ENCODE results near the gene LAMTOR4.
"Not testable (repeated sequence)": the region's sequence is repeated elsewhere in the genome, so short reads cannot be mapped to it uniquely, and the experiment has no call there.

The LAMTOR4 gene

DNA sequence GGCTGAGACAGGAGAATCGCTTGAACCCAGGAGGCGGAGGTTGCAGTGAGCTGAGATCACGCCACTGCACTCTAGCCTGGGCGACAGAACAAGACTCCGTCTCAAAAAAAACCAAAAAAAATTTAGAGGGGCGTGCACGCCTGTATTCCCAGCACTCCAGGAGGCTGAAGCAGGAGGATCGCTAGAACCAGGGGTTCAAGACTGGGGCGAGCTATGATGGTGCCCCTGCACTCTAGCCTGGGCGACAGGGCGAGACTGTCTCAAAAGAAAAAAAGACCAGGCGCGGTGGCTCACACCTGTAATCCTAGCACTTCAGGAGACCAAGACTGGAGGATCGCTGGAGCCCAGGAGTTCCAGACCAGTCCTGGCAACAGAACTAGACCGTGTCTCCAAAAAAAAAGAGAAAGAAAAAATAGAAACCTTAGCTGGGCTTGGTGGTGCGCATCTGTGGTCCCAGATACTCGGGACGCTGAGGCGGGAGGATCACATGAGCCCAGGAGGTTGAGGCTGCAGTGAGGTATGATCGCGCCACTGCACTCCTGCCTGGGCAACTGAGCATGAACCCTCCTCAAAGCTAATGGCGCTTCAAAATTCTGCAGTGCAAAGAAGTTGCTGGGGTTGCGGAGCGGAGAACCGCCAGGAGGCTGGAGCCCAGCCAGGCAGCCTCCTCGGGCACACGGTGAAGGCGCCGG is 22.3 kb upstream of the LAMTOR4 start:
- Histone ChIP-seq H3K36me3 (ENCODE audit: control insufficient read depth, low read depth, low read length) (no peaks in the 10 kb centered on the region), H3K27me3 (ENCODE audit: control insufficient read depth, insufficient read depth, low read length) (peaks cover 22% of the 10 kb centered on the region), H3K4me1 (ENCODE audit: control insufficient read depth, low read depth, low read length) (peaks cover 4% of the 10 kb centered on the region), H3K9me3 (ENCODE audit: control insufficient read depth, low read depth, low read length) (no peaks in the 10 kb centered on the region), H3K27ac (ENCODE audit: low read length) (peak overlapping the region; percentile 89), H3K9ac (ENCODE audit: low read length) (peak overlapping the region; percentile 95), H3K4me3 (ENCODE audit: low read length) (peak overlapping the region; percentile 95)

- peak within 1 kb of the TSS; percentile 95 for H3K9ac ChIP-seq (ENCODE audit: low read length)
- peaks cover 4% of the 10 kb centered on the region for H3K4me1 ChIP-seq (ENCODE audit: control insufficient read depth, low read depth, low read length)
- H3K27me3 ChIP-seq (ENCODE audit: control insufficient read depth, insufficient read depth, low read length) = peaks cover 22% of the 10 kb centered on the region
- peak within 1 kb of the TSS; percentile 95 for H3K4me3 ChIP-seq (ENCODE audit: low read length)
- no peaks in the 10 kb centered on the region for H3K9me3 ChIP-seq (ENCODE audit: control insufficient read depth, low read depth, low read length)
- H3K36me3 ChIP-seq (ENCODE audit: control insufficient read depth, low read depth, low read length) = no peaks in the 10 kb centered on the region
- H3K27ac ChIP-seq (ENCODE audit: low read length) = peak within 1 kb of the TSS; percentile 89
Measured at GRCh38 chr7:100126931-100127865, 21.5 kb upstream of the LAMTOR4 start, which contains the start of gene MBLAC1. TSS of gene MBLAC1 (plus strand) at chr7:100126967. CDS start at chr7:100127396, 429 bp downstream.

DNA sequence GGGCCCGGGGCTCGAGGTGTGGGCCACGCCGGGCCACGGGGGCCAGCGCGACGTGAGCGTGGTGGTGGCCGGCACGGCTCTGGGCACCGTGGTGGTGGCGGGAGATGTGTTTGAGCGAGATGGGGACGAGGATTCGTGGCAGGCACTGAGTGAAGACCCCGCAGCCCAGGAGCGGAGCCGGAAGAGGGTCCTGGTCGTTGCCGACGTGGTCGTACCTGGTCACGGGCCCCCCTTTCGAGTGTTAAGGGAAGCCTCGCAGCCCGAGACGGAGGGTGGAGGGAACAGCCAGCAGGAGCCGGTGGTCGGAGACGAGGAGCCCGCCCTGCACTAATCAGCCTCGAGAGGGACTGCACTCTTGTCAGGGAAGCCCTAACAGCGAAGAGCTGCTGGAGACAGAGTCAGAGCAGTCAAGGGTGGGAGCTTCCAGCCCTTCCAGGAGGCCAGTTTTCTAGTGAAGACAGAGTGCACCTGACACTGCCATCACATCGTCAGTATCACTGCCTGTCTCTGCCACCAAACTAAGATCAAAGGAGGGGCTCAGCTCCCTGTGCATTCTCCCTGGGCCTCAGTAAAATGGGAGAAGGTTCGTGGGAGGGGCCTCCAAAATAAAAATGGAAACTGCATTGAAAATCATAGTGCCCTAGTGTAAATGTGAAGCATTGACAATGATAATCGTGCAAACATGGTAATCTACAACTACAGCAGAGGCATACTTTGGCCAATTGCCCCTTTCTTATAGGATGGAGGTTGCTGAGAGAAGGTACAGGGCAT is 20.7 kb upstream of the LAMTOR4 start:
- Histone ChIP-seq H3K4me3 (ENCODE audit: low read length) (peak overlapping the region; percentile 95), H3K36me3 (ENCODE audit: control insufficient read depth, low read depth, low read length) (no peaks in the 10 kb centered on the region), H3K27ac (ENCODE audit: low read length) (no peak overlapping the region), H3K9me3 (ENCODE audit: control insufficient read depth, low read depth, low read length) (no peaks in the 10 kb centered on the region), H3K27me3 (ENCODE audit: control insufficient read depth, insufficient read depth, low read length) (peaks cover 22% of the 10 kb centered on the region), H3K9ac (ENCODE audit: low read length) (peak overlapping the region; percentile 95), H3K4me1 (ENCODE audit: control insufficient read depth, low read depth, low read length) (peaks cover 4% of the 10 kb centered on the region)

- peaks cover 4% of the 10 kb centered on the region for H3K4me1 ChIP-seq (ENCODE audit: control insufficient read depth, low read depth, low read length)
- H3K27ac ChIP-seq (ENCODE audit: low read length) = no peak overlapping the region
- H3K27me3 ChIP-seq (ENCODE audit: control insufficient read depth, insufficient read depth, low read length) = peaks cover 22% of the 10 kb centered on the region
- no peaks in the 10 kb centered on the region for H3K9me3 ChIP-seq (ENCODE audit: control insufficient read depth, low read depth, low read length)
- H3K4me3 ChIP-seq (ENCODE audit: low read length) = peak overlapping the region; percentile 95
- H3K36me3 ChIP-seq (ENCODE audit: control insufficient read depth, low read depth, low read length) = no peaks in the 10 kb centered on the region
- H3K9ac ChIP-seq (ENCODE audit: low read length) = no peak overlapping the region
Measured at GRCh38 chr7:100128637-100128963, 20.1 kb upstream of the LAMTOR4 start.

- H3K9me3 ChIP-seq (ENCODE audit: control insufficient read depth, low read depth, low read length); H3K4me3 ChIP-seq (ENCODE audit: low read length); H3K27ac ChIP-seq (ENCODE audit: low read length); H3K4me1 ChIP-seq (ENCODE audit: control insufficient read depth, low read depth, low read length); H3K36me3 ChIP-seq (ENCODE audit: control insufficient read depth, low read depth, low read length); H3K9ac ChIP-seq (ENCODE audit: low read length): not testable (repeated sequence)
- peaks cover 22% of the 10 kb centered on the region for H3K27me3 ChIP-seq (ENCODE audit: control insufficient read depth, insufficient read depth, low read length)
Measured at GRCh38 chr7:100130220-100130607, 18.5 kb upstream of the LAMTOR4 start.

GRCh38 chr7:100130608-100131453 is 17.9 kb upstream of the LAMTOR4 start:
- no peaks in the 10 kb centered on the region for H3K36me3 ChIP-seq (ENCODE audit: control insufficient read depth, low read depth, low read length)
- peak overlapping the region; percentile 56 for H3K4me3 ChIP-seq (ENCODE audit: low read length)
- H3K27ac ChIP-seq (ENCODE audit: low read length) = no peak overlapping the region
- peaks cover 4% of the 10 kb centered on the region for H3K4me1 ChIP-seq (ENCODE audit: control insufficient read depth, low read depth, low read length)
- peaks cover 22% of the 10 kb centered on the region for H3K27me3 ChIP-seq (ENCODE audit: control insufficient read depth, insufficient read depth, low read length)
- no peaks in the 10 kb centered on the region for H3K9me3 ChIP-seq (ENCODE audit: control insufficient read depth, low read depth, low read length)
- H3K9ac ChIP-seq (ENCODE audit: low read length) = no peak overlapping the region

- Histone ChIP-seq H3K27ac (ENCODE audit: low read length) (no peak overlapping the region), H3K9ac (ENCODE audit: low read length) (no peak overlapping the region)
Measured at GRCh38 chr7:100132126-100132525, 16.6 kb upstream of the LAMTOR4 start.

DNA sequence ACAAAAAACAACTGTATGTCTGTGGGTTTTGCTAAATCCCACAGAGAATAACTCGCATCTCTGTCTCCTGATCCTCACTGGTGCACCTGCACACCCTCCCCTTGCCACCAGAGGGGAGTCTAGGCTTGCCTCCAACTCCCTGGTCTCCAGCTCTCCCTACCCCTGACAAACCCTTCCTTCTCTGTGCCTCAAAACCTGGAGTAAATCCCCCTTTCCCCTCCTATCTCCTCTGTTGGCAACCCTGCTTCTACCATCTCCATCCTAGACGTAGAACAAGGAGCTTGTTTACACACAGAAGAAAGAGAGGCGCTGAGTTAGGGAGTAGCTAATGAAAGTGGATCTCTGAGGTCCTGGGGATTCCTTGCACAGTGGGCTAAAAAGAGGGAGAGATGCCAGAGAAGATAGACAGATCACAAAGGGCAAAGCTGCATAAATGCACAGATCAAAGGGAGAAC is 16.0 kb upstream of the LAMTOR4 start:
- Histone ChIP-seq H3K9me3 (ENCODE audit: control insufficient read depth, low read depth, low read length) (no peaks in the 10 kb centered on the region), H3K9ac (ENCODE audit: low read length) (no peak overlapping the region), H3K4me3 (ENCODE audit: low read length) (no peak overlapping the region), H3K27me3 (ENCODE audit: control insufficient read depth, insufficient read depth, low read length) (peaks cover 21% of the 10 kb centered on the region), H3K4me1 (ENCODE audit: control insufficient read depth, low read depth, low read length) (peaks cover 4% of the 10 kb centered on the region), H3K36me3 (ENCODE audit: control insufficient read depth, low read depth, low read length) (no peaks in the 10 kb centered on the region), H3K27ac (ENCODE audit: low read length) (no peak overlapping the region)

More at GRCh38 chr7:100132126-100132525, 16.6 kb upstream of the LAMTOR4 start:
- Histone ChIP-seq H3K27me3 (ENCODE audit: control insufficient read depth, insufficient read depth, low read length) (peaks cover 22% of the 10 kb centered on the region), H3K4me3 (ENCODE audit: low read length) (no peak overlapping the region), H3K36me3 (ENCODE audit: control insufficient read depth, low read depth, low read length) (no peaks in the 10 kb centered on the region), H3K4me1 (ENCODE audit: control insufficient read depth, low read depth, low read length) (peaks cover 4% of the 10 kb centered on the region), H3K9me3 (ENCODE audit: control insufficient read depth, low read depth, low read length) (no peaks in the 10 kb centered on the region)

DNA sequence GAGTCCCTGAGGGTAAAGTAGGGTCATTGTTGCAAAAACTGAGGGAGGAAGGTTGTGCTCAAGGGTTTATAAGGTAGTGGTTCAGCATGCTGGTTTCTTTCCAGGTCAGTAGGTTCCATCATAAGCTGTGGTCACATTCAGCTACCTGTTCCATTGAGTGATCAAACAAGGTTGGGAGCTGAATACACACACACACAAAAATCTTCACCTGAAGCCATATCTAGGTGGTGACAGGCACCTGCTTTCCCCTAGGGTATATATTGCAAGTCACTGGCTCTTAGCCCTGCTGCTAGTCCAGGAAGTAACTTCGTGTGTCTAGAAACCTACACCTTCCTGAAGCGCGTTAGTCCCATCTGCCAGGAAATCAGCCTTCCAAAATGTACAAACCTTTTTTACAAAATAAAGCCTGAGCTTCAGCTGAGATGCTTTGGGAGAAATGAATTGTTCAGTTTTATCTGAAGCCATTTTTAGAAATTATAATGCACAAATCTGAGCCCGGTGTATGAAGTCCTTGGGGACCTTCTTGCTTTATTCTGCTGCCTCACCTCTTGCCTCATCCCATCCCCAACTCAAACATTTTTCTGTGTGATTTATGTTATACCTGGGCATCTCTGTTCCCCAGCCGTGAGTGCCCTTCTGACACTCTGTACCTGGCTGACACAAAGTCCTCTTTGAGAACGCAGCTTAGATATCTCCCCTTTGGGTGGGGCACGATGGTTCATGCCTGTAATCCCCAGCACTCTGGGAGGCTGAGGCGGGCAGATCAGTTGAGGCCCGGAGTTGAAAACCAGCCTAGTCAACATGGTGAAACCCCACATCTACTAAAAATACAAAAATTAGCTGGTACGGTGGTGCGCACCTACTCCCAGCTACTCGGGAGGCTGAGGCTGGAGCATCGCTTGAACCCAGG is 10.6 kb upstream of the LAMTOR4 start:
- no peak overlapping the region for H3K27ac ChIP-seq (ENCODE audit: low read length)
- H3K9ac ChIP-seq (ENCODE audit: low read length) = no peak overlapping the region

GRCh38 chr7:100141555-100141949 is 7.2 kb upstream of the LAMTOR4 start:
- H3K4me1 ChIP-seq (ENCODE audit: control insufficient read depth, low read depth, low read length) = no peaks in the 10 kb centered on the region
- H3K4me3 ChIP-seq (ENCODE audit: low read length) = no peak overlapping the region
- no peaks in the 10 kb centered on the region for H3K9me3 ChIP-seq (ENCODE audit: control insufficient read depth, low read depth, low read length)
- no peak overlapping the region for H3K27ac ChIP-seq (ENCODE audit: low read length)
- H3K27me3 ChIP-seq (ENCODE audit: control insufficient read depth, insufficient read depth, low read length) = no peaks in the 10 kb centered on the region
- no peak overlapping the region for H3K9ac ChIP-seq (ENCODE audit: low read length)
- no peaks in the 10 kb centered on the region for H3K36me3 ChIP-seq (ENCODE audit: control insufficient read depth, low read depth, low read length)

More for the DNA sequence above, 10.6 kb upstream of the LAMTOR4 start:
- H3K4me1 ChIP-seq (ENCODE audit: control insufficient read depth, low read depth, low read length) = no peaks in the 10 kb centered on the region
- H3K4me3 ChIP-seq (ENCODE audit: low read length) = no peak overlapping the region
- no peaks in the 10 kb centered on the region for H3K27me3 ChIP-seq (ENCODE audit: control insufficient read depth, insufficient read depth, low read length)
- H3K9me3 ChIP-seq (ENCODE audit: control insufficient read depth, low read depth, low read length) = no peaks in the 10 kb centered on the region
- H3K36me3 ChIP-seq (ENCODE audit: control insufficient read depth, low read depth, low read length) = no peaks in the 10 kb centered on the region

Data from iPS-18a (cell line).